HL-60 (cell line): Measurements from ENCODE around the gene SLC22A24.

Experiments used
- DNase-seq, 2 experiments: peaks; one replicate each; pipeline ENCODE4 v3.0.0-alpha.2; 2010 to 2020; ENCODE audit warnings: low read depth in 1 of 2, low spot score in 1 of 2
- H3K27ac ChIP-seq: fragments of 250-450 bp; sonication (Bioruptor Pico); replicated peaks from 2 replicates; pipeline ENCODE4 v1.5.1; 2020; ENCODE audit warnings: mild to moderate bottlenecking, moderate library complexity
- H3K27me3 ChIP-seq: fragments of 250-450 bp; sonication (Bioruptor Pico); 2 replicates; pipeline ENCODE4 v1.5.1; 2021; ENCODE audit warnings: mild to moderate bottlenecking, moderate library complexity; ENCODE audit not compliant: insufficient read depth, poor library complexity, severe bottlenecking
- H3K4me3 ChIP-seq: replicated peaks from 2 replicates; pipeline ENCODE4 v1.5.1; 2011; ENCODE audit warnings: mild to moderate bottlenecking, control low read depth, low read length; ENCODE audit not compliant: insufficient read depth
- CTCF ChIP-seq: IDR thresholded peaks from one replicate; pipeline ENCODE4 v1.5.1; 2011; ENCODE audit warnings: low read length, control low read depth, inconsistent platforms; ENCODE audit not compliant: insufficient read depth
- GABPA ChIP-seq: IDR thresholded peaks from 2 replicates; pipeline ENCODE4 v1.6.1; 2012; ENCODE audit warnings: low read depth
- POLR2AphosphoS5 ChIP-seq: IDR thresholded peaks from 2 replicates; pipeline ENCODE4 v1.6.1; 2012; ENCODE audit warnings: low read depth
- SPI1 ChIP-seq: IDR thresholded peaks from 2 replicates; pipeline ENCODE4 v1.6.1; 2012; ENCODE audit warnings: low read depth, mild to moderate bottlenecking, borderline replicate concordance
- TF ChIP-seq, protein P1 (sequence below): IDR thresholded peaks from 2 replicates; pipeline ENCODE4 v1.6.1; 2012; ENCODE audit warnings: low read depth; ENCODE audit not compliant: insufficient replicate concordance

Gene SLC22A24

GRCh38 chr11:63165706-63166310 lies 21.8 kb upstream of the SLC22A24 start:
- H3K27me3 ChIP-seq: peaks cover 2% of the 10 kb centered on the region
- DNase-seq: no peak
- no peak overlapping the region for H3K4me3 ChIP-seq
- no peak overlapping the region for H3K27ac ChIP-seq
- TF ChIP-seq SPI1: no peak
- TF ChIP-seq POLR2AphosphoS5: no peak
- no peak for TF ChIP-seq CTCF
- TF ChIP-seq, protein P1, sequence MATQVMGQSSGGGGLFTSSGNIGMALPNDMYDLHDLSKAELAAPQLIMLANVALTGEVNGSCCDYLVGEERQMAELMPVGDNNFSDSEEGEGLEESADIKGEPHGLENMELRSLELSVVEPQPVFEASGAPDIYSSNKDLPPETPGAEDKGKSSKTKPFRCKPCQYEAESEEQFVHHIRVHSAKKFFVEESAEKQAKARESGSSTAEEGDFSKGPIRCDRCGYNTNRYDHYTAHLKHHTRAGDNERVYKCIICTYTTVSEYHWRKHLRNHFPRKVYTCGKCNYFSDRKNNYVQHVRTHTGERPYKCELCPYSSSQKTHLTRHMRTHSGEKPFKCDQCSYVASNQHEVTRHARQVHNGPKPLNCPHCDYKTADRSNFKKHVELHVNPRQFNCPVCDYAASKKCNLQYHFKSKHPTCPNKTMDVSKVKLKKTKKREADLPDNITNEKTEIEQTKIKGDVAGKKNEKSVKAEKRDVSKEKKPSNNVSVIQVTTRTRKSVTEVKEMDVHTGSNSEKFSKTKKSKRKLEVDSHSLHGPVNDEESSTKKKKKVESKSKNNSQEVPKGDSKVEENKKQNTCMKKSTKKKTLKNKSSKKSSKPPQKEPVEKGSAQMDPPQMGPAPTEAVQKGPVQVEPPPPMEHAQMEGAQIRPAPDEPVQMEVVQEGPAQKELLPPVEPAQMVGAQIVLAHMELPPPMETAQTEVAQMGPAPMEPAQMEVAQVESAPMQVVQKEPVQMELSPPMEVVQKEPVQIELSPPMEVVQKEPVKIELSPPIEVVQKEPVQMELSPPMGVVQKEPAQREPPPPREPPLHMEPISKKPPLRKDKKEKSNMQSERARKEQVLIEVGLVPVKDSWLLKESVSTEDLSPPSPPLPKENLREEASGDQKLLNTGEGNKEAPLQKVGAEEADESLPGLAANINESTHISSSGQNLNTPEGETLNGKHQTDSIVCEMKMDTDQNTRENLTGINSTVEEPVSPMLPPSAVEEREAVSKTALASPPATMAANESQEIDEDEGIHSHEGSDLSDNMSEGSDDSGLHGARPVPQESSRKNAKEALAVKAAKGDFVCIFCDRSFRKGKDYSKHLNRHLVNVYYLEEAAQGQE: no peak
- no peak for TF ChIP-seq GABPA

GRCh38 chr11:63155794-63156193 lies 11.8 kb upstream of the SLC22A24 start:
- TF ChIP-seq, protein P1: no peak
- TF ChIP-seq CTCF: no peak
- TF ChIP-seq SPI1: no peak
- no peak for TF ChIP-seq POLR2AphosphoS5
- TF ChIP-seq GABPA: no peak
- no peak for DNase-seq
- Histone ChIP-seq H3K27ac (no peak overlapping the region), H3K4me3 (no peak overlapping the region), H3K27me3 (peaks cover 2% of the 10 kb centered on the region)

GRCh38 chr11:63146581-63146980 lies 2.6 kb upstream of the SLC22A24 start:
- no peak overlapping the region for H3K4me3 ChIP-seq
- no peak for DNase-seq
- TF ChIP-seq SPI1 (no peak), CTCF (no peak), GABPA (no peak), POLR2AphosphoS5 (no peak)
- TF ChIP-seq, protein P1: no peak
- no peaks in the 10 kb centered on the region for H3K27me3 ChIP-seq
- H3K27ac ChIP-seq: no peak overlapping the region
